GM18498 (cell line): ENCODE data around the gene ARHGAP8.
"Not testable (repeated sequence)": the region's sequence is repeated elsewhere in the genome, so short reads cannot be mapped to it uniquely, and the experiment has no call there.

Experiments used
- ATAC-seq: cut with Tn5 transposase; IDR thresholded peaks from one replicate; pipeline ENCODE4 v1.9.1; 2021; ENCODE audit warnings: mild to moderate bottlenecking, moderate library complexity; ENCODE audit not compliant: unreplicated experiment

Gene ARHGAP8

GRCh38 chr22:44848296-44848741 lies 95.9 kb downstream of the ARHGAP8 start:
- no peak for ATAC-seq

GRCh38 chr22:44848791-44849420 lies 96.5 kb downstream of the ARHGAP8 start:
- ATAC-seq = no peak

GRCh38 chr22:44850946-44851345 lies 98.6 kb downstream of the ARHGAP8 start:
- no peak for ATAC-seq

- ATAC-seq = not testable (repeated sequence)
Measured at GRCh38 chr22:44854641-44855040, 102.3 kb downstream of the ARHGAP8 start.

- no peak for ATAC-seq
Measured at GRCh38 chr22:44855855-44856254, 103.5 kb downstream of the ARHGAP8 start.

GRCh38 chr22:44858819-44859218 lies 106.4 kb downstream of the ARHGAP8 start:
- ATAC-seq = not testable (repeated sequence)

- no peak for ATAC-seq
Measured at GRCh38 chr22:44859641-44860040, 107.3 kb downstream of the ARHGAP8 start.

GRCh38 chr22:44860311-44860710 lies 107.9 kb downstream of the ARHGAP8 start:
- no peak for ATAC-seq

- ATAC-seq = no peak
Measured at GRCh38 chr22:44861245-44861644, 108.9 kb downstream of the ARHGAP8 start.

- ATAC-seq = no peak
Measured at GRCh38 chr22:44862281-44862680, 109.9 kb downstream of the ARHGAP8 start.

GRCh38 chr22:44862981-44863860 lies 110.8 kb downstream of the ARHGAP8 start:
- ATAC-seq = no peak

- ATAC-seq = no peak
Measured at GRCh38 chr22:44865193-44866057, 113.0 kb downstream of the ARHGAP8 start.

- no peak for ATAC-seq
Measured at GRCh38 chr22:44869196-44869595, 116.8 kb downstream of the ARHGAP8 start.

- no peak for ATAC-seq
Measured at GRCh38 chr22:44870021-44870420, 117.6 kb downstream of the ARHGAP8 start.

- ATAC-seq = no peak
Measured at GRCh38 chr22:44871782-44872181, 119.4 kb downstream of the ARHGAP8 start.

GRCh38 chr22:44876921-44877320 lies 124.5 kb downstream of the ARHGAP8 start:
- ATAC-seq = no peak

- no peak for ATAC-seq
Measured at GRCh38 chr22:44878483-44879300, 126.3 kb downstream of the ARHGAP8 start.

- ATAC-seq = no peak
Measured at GRCh38 chr22:44879301-44879680, 126.9 kb downstream of the ARHGAP8 start.

GRCh38 chr22:44880610-44881290 lies 128.4 kb downstream of the ARHGAP8 start:
- ATAC-seq = no peak

GRCh38 chr22:44881624-44882023 lies 129.2 kb downstream of the ARHGAP8 start:
- ATAC-seq = no peak
